Measurements from ENCODE around the gene ADAMTS2.
"Not testable (repeated sequence)": the region's sequence is repeated elsewhere in the genome, so short reads cannot be mapped to it uniquely, and the experiment has no call there.

The ADAMTS2 gene

GRCh38 chr5:179287631-179288030 lies 57.6 kb downstream of the ADAMTS2 start:
- Histone ChIP-seq H2AFZ (ENCODE audit: low read length) (no peak overlapping the region), H3K36me3 (ENCODE audit: insufficient read depth, low read length) (no peaks in the 10 kb centered on the region), H3K27ac (ENCODE audit: low read depth, low read length, poor library complexity, severe bottlenecking) (no peak overlapping the region), H3F3A (ENCODE audit: insufficient read depth, low read length) (no peaks in the 10 kb centered on the region), H3K9ac (ENCODE audit: low read length) (no peak overlapping the region), H3K27me3 (ENCODE audit: insufficient read depth, low read length) (0 out of 2 replicates have a peak, but pooled peaks cover 2% of the 10 kb centered on the region), H4K20me1 (ENCODE audit: insufficient read depth, low read length) (no peaks in the 10 kb centered on the region), H3K4me3 (ENCODE audit: low read depth, low read length, poor library complexity, severe bottlenecking) (no peak overlapping the region), H3K4me1 (ENCODE audit: insufficient read depth, low read length, severe bottlenecking) (no peaks in the 10 kb centered on the region), H3K4me2 (ENCODE audit: low read length) (no peak overlapping the region), H3K9me2 (ENCODE audit: low read depth, low read length) (no peaks in the 10 kb centered on the region), H3K9me3 (ENCODE audit: low read length) (no peaks in the 10 kb centered on the region), H3K79me2 (ENCODE audit: insufficient read depth, low read length) (no peaks in the 10 kb centered on the region)
- no peak for TF ChIP-seq CTCF (IDR thresholded peaks at IDR 0.05; ENCODE audit: low read length)
- no peak for TF ChIP-seq EZH2 (IDR thresholded peaks at IDR 0.05; ENCODE audit: borderline replicate concordance, low read length)

- Histone ChIP-seq H2AFZ (ENCODE audit: low read length) (no peak overlapping the region), H3K4me2 (ENCODE audit: low read length) (no peak overlapping the region), H3K27ac (ENCODE audit: low read depth, low read length, poor library complexity, severe bottlenecking) (no peak overlapping the region), H3K4me1 (ENCODE audit: insufficient read depth, low read length, severe bottlenecking) (no peaks in the 10 kb centered on the region), H3K4me3 (ENCODE audit: low read depth, low read length, poor library complexity, severe bottlenecking) (no peak overlapping the region), H3K79me2 (ENCODE audit: insufficient read depth, low read length) (no peaks in the 10 kb centered on the region), H3K9me2 (ENCODE audit: low read depth, low read length) (no peaks in the 10 kb centered on the region), H4K20me1 (ENCODE audit: insufficient read depth, low read length) (no peaks in the 10 kb centered on the region), H3K9ac (ENCODE audit: low read length) (no peak overlapping the region), H3F3A (ENCODE audit: insufficient read depth, low read length) (no peaks in the 10 kb centered on the region), H3K27me3 (ENCODE audit: insufficient read depth, low read length) (0 out of 2 replicates have a peak, but pooled peaks cover 2% of the 10 kb centered on the region), H3K36me3 (ENCODE audit: insufficient read depth, low read length) (no peaks in the 10 kb centered on the region), H3K9me3 (ENCODE audit: low read length) (no peaks in the 10 kb centered on the region)
- TF ChIP-seq EZH2 (IDR thresholded peaks at IDR 0.05; ENCODE audit: borderline replicate concordance, low read length) (no peak), CTCF (IDR thresholded peaks at IDR 0.05; ENCODE audit: low read length) (no peak)
Measured at GRCh38 chr5:179287071-179287470, 58.2 kb downstream of the ADAMTS2 start.

- not testable (repeated sequence) for H4K20me1 ChIP-seq (ENCODE audit: insufficient read depth, low read length); H3K27me3 ChIP-seq (ENCODE audit: insufficient read depth, low read length); H3K9me3 ChIP-seq (ENCODE audit: low read length); H3K4me2 ChIP-seq (ENCODE audit: low read length); H3K79me2 ChIP-seq (ENCODE audit: insufficient read depth, low read length); H3K36me3 ChIP-seq (ENCODE audit: insufficient read depth, low read length); H3K9me2 ChIP-seq (ENCODE audit: low read depth, low read length); H3K4me1 ChIP-seq (ENCODE audit: insufficient read depth, low read length, severe bottlenecking); H3K9ac ChIP-seq (ENCODE audit: low read length); H3K4me3 ChIP-seq (ENCODE audit: low read depth, low read length, poor library complexity, severe bottlenecking); H2AFZ ChIP-seq (ENCODE audit: low read length); H3K27ac ChIP-seq (ENCODE audit: low read depth, low read length, poor library complexity, severe bottlenecking); H3F3A ChIP-seq (ENCODE audit: insufficient read depth, low read length)
Measured at GRCh38 chr5:179285776-179286162, 59.5 kb downstream of the ADAMTS2 start.

GRCh38 chr5:179284751-179285631 lies 60.3 kb downstream of the ADAMTS2 start:
- Histone ChIP-seq H3K4me2 (ENCODE audit: low read length) (no peak overlapping the region), H3K4me3 (ENCODE audit: low read depth, low read length, poor library complexity, severe bottlenecking) (no peak overlapping the region), H3K9me2 (ENCODE audit: low read depth, low read length) (no peaks in the 10 kb centered on the region), H2AFZ (ENCODE audit: low read length) (no peak overlapping the region), H4K20me1 (ENCODE audit: insufficient read depth, low read length) (no peaks in the 10 kb centered on the region), H3F3A (ENCODE audit: insufficient read depth, low read length) (no peaks in the 10 kb centered on the region), H3K4me1 (ENCODE audit: insufficient read depth, low read length, severe bottlenecking) (no peaks in the 10 kb centered on the region), H3K27me3 (ENCODE audit: insufficient read depth, low read length) (no peaks in the 10 kb centered on the region), H3K36me3 (ENCODE audit: insufficient read depth, low read length) (no peaks in the 10 kb centered on the region), H3K9ac (ENCODE audit: low read length) (no peak overlapping the region), H3K27ac (ENCODE audit: low read depth, low read length, poor library complexity, severe bottlenecking) (no peak overlapping the region), H3K9me3 (ENCODE audit: low read length) (no peaks in the 10 kb centered on the region), H3K79me2 (ENCODE audit: insufficient read depth, low read length) (no peaks in the 10 kb centered on the region)
- TF ChIP-seq CTCF (IDR thresholded peaks at IDR 0.05; ENCODE audit: low read length) (no peak), EZH2 (IDR thresholded peaks at IDR 0.05; ENCODE audit: borderline replicate concordance, low read length) (no peak)

- H3K36me3 ChIP-seq (ENCODE audit: insufficient read depth, low read length); H3K4me3 ChIP-seq (ENCODE audit: low read depth, low read length, poor library complexity, severe bottlenecking); H3K9me2 ChIP-seq (ENCODE audit: low read depth, low read length); H3K27me3 ChIP-seq (ENCODE audit: insufficient read depth, low read length); H3K9ac ChIP-seq (ENCODE audit: low read length); H3F3A ChIP-seq (ENCODE audit: insufficient read depth, low read length); H3K4me2 ChIP-seq (ENCODE audit: low read length); H3K79me2 ChIP-seq (ENCODE audit: insufficient read depth, low read length); H3K4me1 ChIP-seq (ENCODE audit: insufficient read depth, low read length, severe bottlenecking); H2AFZ ChIP-seq (ENCODE audit: low read length); H3K9me3 ChIP-seq (ENCODE audit: low read length); H4K20me1 ChIP-seq (ENCODE audit: insufficient read depth, low read length); H3K27ac ChIP-seq (ENCODE audit: low read depth, low read length, poor library complexity, severe bottlenecking): not testable (repeated sequence)
Measured at GRCh38 chr5:179283908-179284307, 61.4 kb downstream of the ADAMTS2 start.

Data from OCI-LY1 (cell line).